GM18868 (cell line): ENCODE results near the gene DPH1.

Experiments used
- ATAC-seq: cut with Tn5 transposase; IDR thresholded peaks from one replicate; pipeline ENCODE4 v1.9.1; 2021; ENCODE audit warnings: mild to moderate bottlenecking, moderate library complexity; ENCODE audit not compliant: unreplicated experiment

The DPH1 gene

GRCh38 chr17:2025622-2026309 lies 4.2 kb upstream of the DPH1 start:
- ATAC-seq, result no peak

- ATAC-seq, result no peak
Observed at GRCh38 chr17:2027528-2028233, 2.3 kb upstream of the DPH1 start.

DNA sequence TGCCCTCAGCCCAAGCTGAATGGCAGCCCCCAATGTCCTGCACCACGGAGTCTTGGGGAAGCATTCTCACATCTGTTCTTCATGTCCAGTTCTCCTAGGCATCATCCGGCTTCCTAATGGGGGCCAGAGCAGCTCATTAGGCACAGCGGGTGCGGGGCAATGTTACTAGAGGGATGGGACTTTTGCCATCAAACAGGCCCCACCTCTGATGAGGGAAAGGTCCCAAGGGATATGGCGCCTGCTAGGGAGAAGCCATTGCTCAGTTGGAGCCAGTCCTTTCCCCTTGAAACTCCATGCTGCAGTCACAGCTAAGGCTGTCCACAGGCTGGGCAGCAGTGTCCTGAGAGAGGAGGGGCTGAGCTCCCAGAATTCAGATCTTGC lies 1.7 kb upstream of the DPH1 start:
- no peak for ATAC-seq

GRCh38 chr17:2028737-2029136 lies 1.2 kb upstream of the DPH1 start:
- ATAC-seq, result no peak

GRCh38 chr17:2030779-2031163 lies 818 bp downstream of the DPH1 start:
- no peak for ATAC-seq

GRCh38 chr17:2033153-2033552 lies 3.2 kb downstream of the DPH1 start:
- ATAC-seq, result no peak

DNA sequence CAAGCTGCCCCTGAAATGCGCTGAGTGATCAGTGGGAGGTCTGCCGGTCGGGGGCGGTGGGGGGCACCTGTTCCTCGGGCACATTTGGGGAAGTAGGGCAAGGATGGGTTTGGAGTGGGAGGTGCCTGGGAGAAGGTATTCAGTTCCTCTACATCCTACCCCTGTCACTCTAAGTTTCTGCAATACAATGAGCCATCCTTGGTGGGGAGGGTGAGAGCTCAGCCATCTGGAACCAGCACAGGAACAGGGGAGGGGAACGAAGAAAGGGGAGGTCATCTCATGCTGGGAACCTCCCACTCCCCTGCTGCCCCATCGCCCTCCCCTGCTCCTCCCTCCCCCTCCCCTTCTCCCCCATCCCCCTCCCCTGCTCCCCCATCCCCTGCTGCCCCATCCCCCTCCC lies 4.2 kb downstream of the DPH1 start:
- no peak for ATAC-seq

DNA sequence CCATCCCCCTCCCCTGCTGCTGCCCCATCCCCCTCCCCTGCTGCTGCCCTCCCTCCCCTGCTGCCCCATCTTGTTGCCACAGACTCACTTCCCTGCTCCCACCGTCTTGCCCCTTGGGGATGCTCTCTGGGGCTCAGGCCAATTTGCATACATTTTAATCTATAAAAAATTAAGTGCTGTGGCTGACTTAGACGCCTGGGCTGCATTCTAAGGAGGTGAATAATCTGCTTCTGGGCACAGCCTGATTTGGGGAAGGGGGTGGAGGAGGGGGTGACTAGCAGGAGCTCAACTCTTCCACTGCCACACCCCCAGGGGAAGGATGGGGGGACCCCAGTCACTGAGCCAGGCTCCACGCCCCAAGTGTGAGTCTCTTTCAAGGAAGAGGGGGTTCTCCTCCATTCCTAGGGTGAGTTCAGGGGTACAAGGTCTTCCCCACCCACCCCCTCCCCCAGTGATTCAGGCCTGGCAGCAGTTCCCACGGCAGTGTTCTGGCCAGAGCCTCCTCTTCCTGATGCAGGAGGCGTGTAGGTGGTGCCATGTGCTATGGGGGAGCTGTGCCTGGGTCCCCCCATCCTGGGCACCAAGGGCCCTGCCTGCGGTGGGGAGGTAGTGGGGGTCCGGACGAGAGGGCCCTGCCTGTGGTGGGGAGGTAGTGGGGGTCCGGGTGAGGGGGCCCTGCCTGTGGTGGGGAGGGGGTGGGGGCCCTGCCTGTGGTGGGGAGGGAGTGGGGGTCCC lies 5.0 kb downstream of the DPH1 start:
- no peak for ATAC-seq

DNA sequence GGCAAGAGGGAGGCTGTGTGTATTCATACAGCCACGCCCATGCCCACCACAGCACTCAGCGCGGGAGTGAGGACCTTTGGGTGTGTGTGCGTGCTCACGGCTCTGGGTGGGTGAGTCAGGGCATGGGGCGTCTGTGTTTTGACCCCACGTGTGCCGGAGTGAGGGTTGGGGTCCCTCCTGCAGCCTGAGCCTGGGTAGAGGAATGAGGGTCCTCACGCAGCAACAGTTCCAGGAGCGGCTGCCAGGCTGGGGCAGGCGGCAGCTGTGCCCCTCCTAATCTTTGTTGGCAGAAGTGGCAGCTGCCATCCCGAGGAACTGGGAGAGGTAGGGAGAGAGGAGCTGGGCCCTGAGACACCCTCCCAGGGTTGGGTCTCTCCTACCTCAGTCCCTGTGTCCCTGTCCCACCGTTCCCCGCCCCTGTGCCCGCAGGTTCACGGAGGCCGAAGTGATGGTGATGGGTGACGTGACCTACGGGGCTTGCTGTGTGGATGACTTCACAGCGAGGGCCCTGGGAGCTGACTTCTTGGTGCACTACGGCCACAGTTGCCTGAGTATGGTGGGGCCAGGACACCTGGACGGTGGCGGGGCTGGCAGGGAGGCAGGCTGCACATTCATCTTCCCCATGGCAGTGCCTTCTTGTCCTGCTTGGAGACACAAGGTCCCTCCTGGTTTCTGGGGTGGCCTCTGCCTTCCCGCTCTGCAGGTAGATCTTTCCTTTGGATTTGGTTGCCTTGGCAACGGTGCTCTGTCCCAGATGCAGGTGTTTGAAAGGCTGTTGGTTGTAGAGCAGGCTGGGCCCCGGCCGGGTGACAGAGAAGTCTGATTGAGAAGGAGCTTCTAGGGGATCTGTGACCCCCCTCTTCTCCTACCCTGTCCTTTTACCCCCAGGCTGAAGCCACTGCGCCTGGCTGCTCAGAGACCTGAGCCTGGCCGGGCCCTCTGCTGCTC lies 5.9 kb downstream of the DPH1 start:
- ATAC-seq, result no peak

DNA sequence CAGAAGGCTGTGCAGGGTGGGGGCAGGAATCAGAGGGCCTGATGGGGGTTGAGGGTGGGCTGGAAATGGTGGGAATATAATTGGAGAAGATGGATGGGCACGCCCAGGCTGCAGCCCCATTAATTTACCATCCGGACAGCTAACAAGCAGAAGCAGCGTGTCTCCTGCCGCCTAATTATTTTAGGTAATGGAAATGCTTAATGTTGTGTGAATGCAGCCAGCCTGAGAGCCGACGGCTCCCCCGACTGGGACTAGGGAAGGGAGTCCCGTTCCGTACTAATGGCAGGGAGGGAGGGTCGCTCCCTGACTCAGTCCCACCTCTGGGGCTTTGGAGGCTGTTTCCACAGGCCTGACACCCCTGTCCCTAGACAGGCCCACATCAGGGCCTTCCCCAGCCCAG lies 7.2 kb downstream of the DPH1 start:
- no peak for ATAC-seq

DNA sequence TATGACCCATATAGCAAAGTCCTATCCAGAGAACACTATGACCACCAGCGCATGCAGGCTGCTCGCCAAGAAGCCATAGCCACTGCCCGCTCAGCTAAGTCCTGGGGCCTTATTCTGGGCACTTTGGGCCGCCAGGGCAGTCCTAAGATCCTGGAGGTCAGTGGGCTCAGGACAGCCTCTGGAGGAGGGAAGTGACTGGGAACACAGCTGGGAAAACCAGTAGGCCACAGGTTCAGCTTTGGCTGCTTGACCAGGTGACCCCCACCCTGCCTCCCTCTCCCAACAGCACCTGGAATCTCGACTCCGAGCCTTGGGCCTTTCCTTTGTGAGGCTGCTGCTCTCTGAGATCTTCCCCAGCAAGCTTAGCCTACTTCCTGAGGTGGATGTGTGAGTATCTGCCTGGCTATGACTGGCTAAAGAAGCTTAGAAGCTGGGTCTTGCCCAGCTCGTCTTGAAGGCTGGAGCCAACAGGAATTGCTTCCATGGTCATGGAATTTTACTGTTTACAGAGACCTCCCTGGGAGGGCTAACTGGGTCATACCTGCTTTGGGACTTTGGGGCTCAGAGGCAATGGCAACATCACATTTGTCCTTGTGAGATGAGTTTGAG lies 10.4 kb downstream of the DPH1 start:
- no peak for ATAC-seq

DNA sequence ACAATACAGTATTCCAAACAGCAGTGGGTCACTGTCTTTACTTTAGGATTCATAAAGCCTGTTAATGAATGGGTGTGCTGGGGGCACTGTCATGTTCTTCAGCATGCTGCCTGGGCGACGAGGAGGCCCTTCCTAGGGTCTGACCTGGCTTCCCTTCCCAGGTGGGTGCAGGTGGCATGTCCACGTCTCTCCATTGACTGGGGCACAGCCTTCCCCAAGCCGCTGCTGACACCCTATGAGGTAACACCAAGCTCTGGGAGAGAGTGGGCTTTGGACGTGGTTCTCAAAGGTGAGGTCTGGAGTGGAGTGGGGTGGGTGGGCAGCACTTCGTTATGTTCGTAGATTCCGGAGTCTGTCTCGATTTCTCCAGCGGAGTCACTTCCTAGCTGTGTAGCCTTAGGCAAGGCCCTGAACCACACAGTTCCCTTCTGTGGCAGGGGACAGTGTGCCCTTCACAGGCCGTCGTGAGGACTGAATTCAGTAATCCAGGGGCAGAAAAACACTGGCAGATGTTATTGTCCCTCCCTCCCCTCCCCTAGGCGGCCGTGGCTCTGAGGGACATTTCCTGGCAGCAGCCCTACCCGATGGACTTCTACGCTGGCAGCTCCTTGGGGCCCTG lies 11.1 kb downstream of the DPH1 start:
- ATAC-seq, result no peak

DNA sequence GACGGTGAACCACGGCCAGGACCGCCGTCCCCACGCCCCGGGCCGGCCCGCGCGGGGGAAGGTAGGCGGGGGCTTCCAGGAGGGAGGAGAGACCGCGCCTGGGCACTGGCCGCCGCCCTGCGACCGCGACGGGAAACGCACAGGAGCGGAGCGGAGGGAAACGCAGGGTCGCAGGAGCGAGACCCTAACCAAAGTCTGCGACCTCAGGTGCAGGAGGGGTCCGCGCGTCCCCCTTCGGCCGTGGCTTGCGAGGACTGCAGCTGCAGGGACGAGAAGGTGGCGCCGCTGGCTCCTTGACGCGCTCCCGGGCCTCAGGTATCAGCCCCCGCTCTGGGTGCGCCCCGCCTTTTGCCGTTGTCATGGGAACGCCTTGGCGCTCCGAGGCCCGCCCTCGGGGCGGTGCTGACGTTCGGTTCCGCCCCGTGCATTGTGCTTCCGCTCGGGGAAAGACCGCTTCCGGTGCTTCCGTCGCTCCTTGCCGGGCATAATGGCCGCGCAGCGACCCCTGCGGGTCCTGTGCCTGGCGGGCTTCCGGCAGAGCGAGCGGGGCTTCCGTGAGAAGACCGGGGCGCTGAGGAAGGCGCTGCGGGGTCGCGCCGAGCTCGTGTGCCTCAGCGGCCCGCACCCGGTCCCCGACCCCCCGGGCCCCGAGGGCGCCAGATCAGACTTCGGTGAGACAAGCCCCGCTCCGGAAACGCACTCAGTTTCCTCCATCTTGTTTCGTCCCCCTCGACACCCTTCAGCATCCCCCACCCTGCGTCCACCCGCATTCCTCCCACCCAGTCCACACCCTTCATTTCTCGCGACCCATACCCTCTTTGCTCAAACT lies 11.8 kb downstream of the DPH1 start, which contains the start of gene OVCA2:
OVCA2 (plus strand) TSS at position 462 of the 829 bp plus-strand sequence; CDS start at position 488, 26 bp downstream.
- ATAC-seq, result peak; percentile 92

DNA sequence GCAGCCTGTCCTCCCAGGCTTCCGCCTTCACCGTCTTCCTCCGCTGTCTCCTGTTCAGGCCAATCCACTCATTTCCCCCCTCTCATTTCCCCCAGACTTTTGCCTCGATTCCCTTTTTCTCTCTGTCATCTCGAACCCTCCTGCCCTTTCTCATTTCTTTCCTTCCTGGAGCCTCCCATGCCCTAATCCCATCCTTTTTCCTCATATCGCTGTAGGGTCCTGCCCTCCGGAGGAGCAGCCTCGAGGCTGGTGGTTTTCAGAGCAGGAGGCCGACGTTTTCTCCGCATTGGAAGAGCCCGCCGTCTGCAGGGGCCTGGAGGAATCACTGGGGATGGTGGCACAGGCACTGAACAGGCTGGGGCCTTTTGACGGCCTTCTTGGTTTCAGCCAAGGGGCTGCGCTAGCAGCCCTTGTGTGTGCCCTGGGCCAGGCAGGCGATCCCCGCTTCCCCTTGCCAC lies 12.5 kb downstream of the DPH1 start:
- no peak for ATAC-seq

DNA sequence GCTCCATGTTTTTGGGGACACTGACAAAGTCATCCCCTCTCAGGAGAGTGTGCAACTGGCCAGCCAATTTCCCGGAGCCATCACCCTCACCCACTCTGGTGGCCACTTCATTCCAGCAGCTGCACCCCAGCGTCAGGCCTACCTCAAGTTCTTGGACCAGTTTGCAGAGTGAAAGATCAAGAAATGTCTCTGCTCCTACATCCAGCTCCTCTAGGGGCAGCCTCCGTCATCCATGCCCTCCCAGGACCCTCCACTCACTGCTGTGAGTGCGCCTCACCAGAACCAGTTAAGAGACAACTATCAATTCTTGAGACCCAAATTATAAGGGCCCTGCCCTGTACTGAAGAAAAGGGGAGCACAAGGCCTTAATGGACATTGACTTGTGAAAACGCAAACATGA lies 13.0 kb downstream of the DPH1 start:
- no peak for ATAC-seq

DNA sequence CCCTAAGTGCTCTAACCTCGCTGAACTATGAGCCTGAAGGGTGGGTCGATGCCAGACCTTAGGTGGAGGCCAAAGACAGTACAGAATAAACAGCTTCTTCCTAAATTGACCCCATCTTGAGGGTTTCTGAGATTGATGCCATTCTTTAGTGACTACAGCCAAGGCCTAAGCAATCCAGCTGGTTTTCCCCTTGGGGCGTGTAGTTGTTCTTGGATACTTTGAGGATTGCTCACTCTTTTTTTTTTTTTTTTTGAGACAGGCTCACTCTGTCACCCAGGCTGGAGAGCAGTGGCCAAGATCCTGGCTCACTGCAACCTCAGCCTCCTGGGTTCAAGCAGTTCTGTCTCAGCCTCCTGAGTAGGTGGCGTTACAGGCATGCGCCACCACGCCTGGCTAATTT lies 13.8 kb downstream of the DPH1 start:
- no peak for ATAC-seq

GRCh38 chr17:2044263-2044894 lies 14.4 kb downstream of the DPH1 start:
- no peak for ATAC-seq

- no peak for ATAC-seq
Observed at GRCh38 chr17:2047590-2047989, 17.6 kb downstream of the DPH1 start.

DNA sequence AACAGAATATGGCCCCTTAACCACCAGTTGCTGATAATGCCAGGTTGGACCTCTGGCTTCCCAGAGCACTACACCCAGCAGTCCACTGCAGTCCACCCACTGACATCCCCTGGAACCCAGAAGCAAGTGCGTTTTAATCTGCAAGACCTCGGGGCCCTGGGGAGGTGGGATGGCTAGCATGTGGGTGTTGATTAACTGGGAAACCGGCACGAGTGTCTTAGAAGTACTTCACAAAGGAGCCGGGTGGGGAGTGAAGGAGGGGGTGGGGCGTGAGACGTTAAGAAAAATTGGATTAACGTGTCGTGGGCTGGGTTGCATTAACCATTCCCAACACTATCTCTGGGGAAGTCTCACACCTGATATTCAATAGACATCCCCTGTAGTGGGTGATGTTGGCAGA lies 18.9 kb downstream of the DPH1 start:
- ATAC-seq, result no peak
